Panc1 (cell line): ENCODE measurements around the gene S100P. TPM values are rescaled to one million over a fixed set of nuclear protein-coding genes. Genes with fewer than 3 reads are reported as not detected.

ENCODE experiments used
- ATAC-seq: fragments of 200-7000 bp; cut with Tn5 transposase; 2 replicates; pipeline ENCODE4 v1.9.1; 2020; ENCODE audit warnings: mild to moderate bottlenecking, moderate library complexity
- BruUV-seq: library from RNA; stranded (reverse); fragments of 400-500 nt; replicated peaks from 2 replicates; lab custom pipeline; 2021; lab: Mats Ljungman, UMichigan
- CTCF ChIA-PET: fragments of 300-600 bp; sonication (Branson Sonifier 250); formaldehyde crosslinking; loops from one replicate; lab custom pipeline; 2022; ENCODE audit warnings: antibody characterized with exemption; lab: Charles Lee
- POLR2A ChIA-PET: fragments of 300-600 bp; sonication (Branson Sonifier 250); formaldehyde crosslinking; loops from one replicate; lab custom pipeline; 2022; ENCODE audit warnings: antibody characterized with exemption; lab: Charles Lee
- DNase-seq: peaks from one replicate; pipeline ENCODE4 v3.0.0-alpha.2; 2010; ENCODE audit warnings: low read depth, low spot score
- H3K27ac ChIP-seq: 2 replicates; pipeline ENCODE4 v1.5.1; 2011; ENCODE audit warnings: mild to moderate bottlenecking, low read length, inconsistent platforms
- H3K27me3 ChIP-seq: fragments of 200-500 bp; sonication (Bioruptor generic); 2 replicates; pipeline ENCODE4 v1.6.0; 2014; ENCODE audit warnings: low read length, inconsistent platforms; ENCODE audit not compliant: control insufficient read depth, insufficient read depth
- H3K36me3 ChIP-seq: fragments of 200-500 bp; sonication (Bioruptor generic); 2 replicates; pipeline ENCODE4 v1.5.1; 2014; ENCODE audit warnings: inconsistent platforms, mild to moderate bottlenecking, low read length, moderate library complexity; ENCODE audit not compliant: control insufficient read depth, insufficient read depth
- H3K4me1 ChIP-seq: 2 replicates; pipeline ENCODE4 v1.5.1; 2011; ENCODE audit warnings: inconsistent platforms, mild to moderate bottlenecking, low read length, moderate library complexity; ENCODE audit not compliant: control insufficient read depth, insufficient read depth
- H3K4me3 ChIP-seq, 2 experiments: 2 replicates each; pipeline ENCODE4 v1.5.1; 2011 to 2012; ENCODE audit warnings: low read depth in 2 of 2, low read length in 2 of 2, mild to moderate bottlenecking in 2 of 2, inconsistent platforms in 1 of 2, moderate library complexity in 1 of 2
- H3K9me3 ChIP-seq: fragments of 200-500 bp; sonication (Bioruptor generic); 2 replicates; pipeline ENCODE4 v1.5.1; 2014; ENCODE audit warnings: low read depth, mild to moderate bottlenecking, inconsistent platforms, low read length, moderate library complexity; ENCODE audit not compliant: control insufficient read depth, insufficient read depth
- POLR2AphosphoS5 ChIP-seq: IDR thresholded peaks from 2 replicates; pipeline ENCODE4 v1.6.1; 2012; ENCODE audit warnings: mild to moderate bottlenecking, low read depth, low read length, moderate library complexity
- REST ChIP-seq, 2 experiments: IDR thresholded peaks; 2 replicates each; pipeline ENCODE4 v1.6.1; 2011 to 2012; ENCODE audit warnings: low read depth in 2 of 2, control low read depth in 1 of 2, low read length in 1 of 2, mild to moderate bottlenecking in 1 of 2, moderate library complexity in 1 of 2; ENCODE audit not compliant: insufficient read depth in 1 of 2
- SIN3A ChIP-seq: IDR thresholded peaks from 2 replicates; pipeline ENCODE4 v1.6.1; 2012; ENCODE audit warnings: low read depth, mild to moderate bottlenecking, low read length, moderate library complexity, borderline replicate concordance; ENCODE audit not compliant: insufficient read depth
- TCF7L2 ChIP-seq: IDR thresholded peaks from 2 replicates; pipeline ENCODE4 v1.6.1; 2011; ENCODE audit warnings: mild to moderate bottlenecking, low read depth, low read length, inconsistent platforms
- in situ Hi-C: cut with HindIII; loops from 2 replicates; pipeline ENCODE4 v1.10.0; 2016; ENCODE audit warnings: low sequenced_read_pairs, low pct_unique_long_range_greater_than_20kb
- intact Hi-C: fragments of 100-400 bp; cut with micrococcal nuclease; formaldehyde crosslinking; loops from one replicate; pipeline ENCODE4 v1.10.0; 2022; ENCODE audit not compliant: unreplicated experiment
- total RNA-seq: library from RNA; stranded (reverse); gene quantifications from one replicate; pipeline ENCODE4 v1.2.1, GENCODE V29; 2021; ENCODE audit not compliant: unreplicated experiment
- TF ChIP-seq, protein P1 (sequence below): fragments of 450-650 bp; IDR thresholded peaks from 2 replicates; pipeline ENCODE4 v1.5.1; 2017; ENCODE audit warnings: mild to moderate bottlenecking

S100P gene
- total RNA-seq, 1 experiment from 2014 or later = 2.3 TPM

DNA sequence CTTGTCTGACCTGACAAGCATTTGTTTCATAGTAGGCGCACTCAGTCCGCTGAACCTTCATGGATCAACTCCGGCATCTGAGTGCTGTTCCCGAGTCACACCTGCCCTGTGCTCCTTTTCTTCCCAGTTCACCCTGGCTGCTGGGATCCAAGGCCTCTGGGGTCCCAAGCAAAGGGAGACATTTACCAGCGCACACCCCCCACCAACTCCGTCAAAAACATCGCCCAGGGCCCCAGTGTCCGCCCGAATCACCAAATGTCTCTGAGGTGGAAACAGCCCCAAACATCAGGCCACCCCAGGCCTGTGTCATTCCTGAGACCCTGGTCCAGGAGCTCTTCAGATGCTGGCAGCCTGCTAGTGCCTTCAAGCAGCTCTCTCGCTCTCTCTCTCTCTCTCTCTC lies 27.4 kb downstream of the S100P start:
- POLR2A ChIA-PET = no interaction called here
- no TSS peak for BruUV-seq
- H3K9me3 ChIP-seq = no peaks in the 10 kb centered on the region
- no peak overlapping the region for H3K27ac ChIP-seq
- DNase-seq (no peak), ATAC-seq (no peak)
- peaks cover 8% of the 10 kb centered on the region; the same call in 1 of the 2 replicates for H3K4me1 ChIP-seq
- in situ Hi-C loops (no loop called here), intact Hi-C loops (no loop called here)
- H3K4me3 ChIP-seq = no peak overlapping the region
- no peak for TF ChIP-seq TCF7L2
- TF ChIP-seq, protein P1, sequence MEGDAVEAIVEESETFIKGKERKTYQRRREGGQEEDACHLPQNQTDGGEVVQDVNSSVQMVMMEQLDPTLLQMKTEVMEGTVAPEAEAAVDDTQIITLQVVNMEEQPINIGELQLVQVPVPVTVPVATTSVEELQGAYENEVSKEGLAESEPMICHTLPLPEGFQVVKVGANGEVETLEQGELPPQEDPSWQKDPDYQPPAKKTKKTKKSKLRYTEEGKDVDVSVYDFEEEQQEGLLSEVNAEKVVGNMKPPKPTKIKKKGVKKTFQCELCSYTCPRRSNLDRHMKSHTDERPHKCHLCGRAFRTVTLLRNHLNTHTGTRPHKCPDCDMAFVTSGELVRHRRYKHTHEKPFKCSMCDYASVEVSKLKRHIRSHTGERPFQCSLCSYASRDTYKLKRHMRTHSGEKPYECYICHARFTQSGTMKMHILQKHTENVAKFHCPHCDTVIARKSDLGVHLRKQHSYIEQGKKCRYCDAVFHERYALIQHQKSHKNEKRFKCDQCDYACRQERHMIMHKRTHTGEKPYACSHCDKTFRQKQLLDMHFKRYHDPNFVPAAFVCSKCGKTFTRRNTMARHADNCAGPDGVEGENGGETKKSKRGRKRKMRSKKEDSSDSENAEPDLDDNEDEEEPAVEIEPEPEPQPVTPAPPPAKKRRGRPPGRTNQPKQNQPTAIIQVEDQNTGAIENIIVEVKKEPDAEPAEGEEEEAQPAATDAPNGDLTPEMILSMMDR = no peak
- TF ChIP-seq POLR2AphosphoS5 = no peak
- TF ChIP-seq SIN3A = no peak
- no peak for TF ChIP-seq REST (IDR thresholded peaks at IDR 0.05; ENCODE audit: insufficient read depth in 1 of 2, low read depth in 2 of 2, low read length in 1 of 2)
- no peaks in the 10 kb centered on the region for H3K36me3 ChIP-seq
- H3K27me3 ChIP-seq = no peaks in the 10 kb centered on the region
- CTCF ChIA-PET = interaction anchor here (1.9 kb wide), 1 partner anchor 153 kb away, joined by 8 read pairs; no protein-coding TSS in a partner anchor

DNA sequence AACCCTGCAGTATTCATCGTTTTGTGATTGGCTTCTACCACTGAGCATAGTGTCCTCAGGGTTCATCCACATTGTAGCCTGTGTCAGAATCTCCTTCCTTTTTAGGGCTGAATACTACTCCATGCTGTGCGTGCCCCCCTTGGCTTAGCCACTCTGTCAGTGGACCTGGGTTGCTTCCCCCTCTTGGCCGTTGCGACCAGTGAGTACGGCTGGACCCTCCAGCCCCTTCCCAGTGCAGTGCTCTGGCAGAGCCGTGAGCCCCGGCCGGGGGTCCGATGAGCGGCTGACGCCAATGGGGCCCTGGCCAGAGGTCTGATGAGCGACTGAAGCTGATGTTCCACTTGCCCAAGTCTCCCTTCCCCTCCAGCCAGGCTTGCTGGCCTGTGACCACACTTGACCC lies 29.2 kb downstream of the S100P start:
- H3K27me3 ChIP-seq = no peaks in the 10 kb centered on the region
- no TSS peak for BruUV-seq
- ATAC-seq (no peak), DNase-seq (no peak)
- H3K4me1 ChIP-seq = peaks cover 8% of the 10 kb centered on the region; the same call in 1 of the 2 replicates
- TF ChIP-seq POLR2AphosphoS5 = no peak
- TF ChIP-seq REST (IDR thresholded peaks at IDR 0.05; ENCODE audit: insufficient read depth in 1 of 2, low read depth in 2 of 2, low read length in 1 of 2) = no peak
- TF ChIP-seq SIN3A = no peak
- TF ChIP-seq, protein P1 = no peak
- TF ChIP-seq TCF7L2 = no peak
- H3K27ac ChIP-seq = no peak overlapping the region
- H3K36me3 ChIP-seq = no peaks in the 10 kb centered on the region
- no peak overlapping the region for H3K4me3 ChIP-seq
- ChIA-PET POLR2A (interaction anchor here (0.6 kb wide), 1 partner anchor 426 kb away, joined by 3 read pairs; no protein-coding TSS in a partner anchor), CTCF (no interaction called here)
- H3K9me3 ChIP-seq = no peaks in the 10 kb centered on the region
- in situ Hi-C loops = no loop called here
- intact Hi-C loops = no loop called here
